OCI-LY3 (cell line): ENCODE measurements around the gene TFEC.

Experiments
- CTCF ChIP-seq: fragments of 200-600, 300-600 bp; sonication (generic); IDR thresholded peaks from 2 replicates; pipeline ENCODE4 v1.5.1; 2014; ENCODE audit warnings: antibody characterized with exemption, low read length, low read depth
- EZH2phosphoT487 ChIP-seq: fragments of 200-600 bp; shearing (Covaris generic); IDR thresholded peaks from 2 replicates; pipeline ENCODE4 v1.6.1; 2018; ENCODE audit warnings: antibody characterized with exemption, mixed run types, low read depth

GRCh38 chr7:115968171-115968570, 62.4 kb downstream of the TFEC start:
- TF ChIP-seq CTCF (no peak), EZH2phosphoT487 (no peak)
